A549 (cell line): ENCODE results near the gene AKAP6. TPM values are rescaled to one million over a fixed set of nuclear protein-coding genes. Genes with fewer than 3 reads are reported as not detected.
"Not testable (repeated sequence)": the region's sequence is repeated elsewhere in the genome, so short reads cannot be mapped to it uniquely, and the experiment has no call there.

Source experiments
- ATAC-seq, 2 experiments: fragments of 200-7000 bp in 1 of 2; fragments of >200 bp in 1 of 2; cut with Nextera tagmentation in 1 of 2; cut with Tn5 transposase in 1 of 2; 3 replicates each; pipeline versions ENCODE4 v1.8.0 to v1.9.1; 2018 to 2020; ENCODE audit warnings: mild to moderate bottlenecking in 1 of 2, moderate library complexity in 1 of 2
- CTCF ChIA-PET: fragments of 300-600 bp; sonication (Branson Sonifier 250); formaldehyde crosslinking; extraction: SDS; loops from one replicate; lab custom pipeline; 2021; ENCODE audit warnings: antibody characterized with exemption, inconsistent platforms; lab: Yijun Ruan, JAX
- POLR2A ChIA-PET: fragments of 350-600 bp; formaldehyde crosslinking; extraction: SDS; loops from one replicate; lab custom pipeline; 2021; ENCODE audit warnings: antibody characterized with exemption, inconsistent platforms; lab: Yijun Ruan, JAX
- DNase-seq, 2 experiments: peaks; one replicate each; pipeline versions ENCODE4 v3.0.0 to v3.0.0-alpha.2; 2011 to 2016; ENCODE audit warnings: low read depth in 1 of 2, low spot score in 1 of 2
- FAIRE-seq: peaks from 2 replicates; lab custom pipeline; 2011; peaks lifted over from hg19 to GRCh38; lab: Jason Lieb, UNC
- H3K27ac ChIP-seq, 2 experiments: fragments of >200 bp; sonication (Bioruptor Twin); formaldehyde crosslinking; 3 replicates each; pipeline ENCODE4 v1.5.1; 2016 to 2017
- H3K4me1 ChIP-seq: fragments of >200 bp; sonication (Bioruptor Twin); formaldehyde crosslinking; 3 replicates; pipeline ENCODE4 v1.6.1; 2016
- H3K4me2 ChIP-seq: fragments of >200 bp; sonication (Bioruptor Twin); formaldehyde crosslinking; 3 replicates; pipeline ENCODE4 v1.6.1; 2016
- H3K4me3 ChIP-seq: fragments of >200 bp; sonication (Bioruptor Twin); formaldehyde crosslinking; 3 replicates; pipeline ENCODE4 v1.5.1; 2016
- H3K9me3 ChIP-seq: fragments of >200 bp; sonication (Bioruptor Twin); formaldehyde crosslinking; 3 replicates; pipeline ENCODE4 v1.6.1; 2016
- CBX2 ChIP-seq: fragments of 200-600 bp; sonication (generic); IDR thresholded peaks from 2 replicates; pipeline ENCODE4 v1.6.1; 2016; ENCODE audit warnings: low read depth, mild to moderate bottlenecking, borderline replicate concordance
- CHD2 ChIP-seq: fragments of 150-350 bp; IDR thresholded peaks from 2 replicates; pipeline ENCODE4 v1.6.1; 2014; ENCODE audit warnings: low read length; ENCODE audit not compliant: partially characterized antibody
- CHD4 ChIP-seq: fragments of 200-600 bp; sonication (generic); IDR thresholded peaks from 2 replicates; pipeline ENCODE4 v1.6.1; 2016; ENCODE audit warnings: antibody characterized with exemption, mild to moderate bottlenecking, borderline replicate concordance
- CTCF ChIP-seq: fragments of >200 bp; sonication (Bioruptor Twin); formaldehyde crosslinking; IDR thresholded peaks from 3 replicates; pipeline ENCODE4 v1.5.1; 2016
- EHMT2 ChIP-seq: fragments of 200-600 bp; sonication (generic); IDR thresholded peaks from 2 replicates; pipeline ENCODE4 v1.6.1; 2016; ENCODE audit warnings: antibody characterized with exemption, low read depth, mild to moderate bottlenecking, moderate library complexity
- HES2 ChIP-seq: fragments of >200 bp; sonication (Bioruptor Twin); formaldehyde crosslinking; IDR thresholded peaks from 2 replicates; pipeline ENCODE4 v1.6.1; 2016
- HOXA7 ChIP-seq: fragments of 250-450 bp; sonication (Bioruptor Pico); IDR thresholded peaks from 2 replicates; pipeline ENCODE4 v1.5.0; 2020; ENCODE audit warnings: mild to moderate bottlenecking, moderate library complexity
- HOXB13 ChIP-seq: fragments of 250-450 bp; sonication (Bioruptor Pico); IDR thresholded peaks from 2 replicates; pipeline ENCODE4 v1.5.0; 2020; ENCODE audit warnings: low read depth, mild to moderate bottlenecking, moderate library complexity
- JUN ChIP-seq, 2 experiments: fragments of >200 bp; sonication (Bioruptor Twin); formaldehyde crosslinking; IDR thresholded peaks; 2 replicates in 1 of 2; 3 replicates in 1 of 2; pipeline ENCODE4 v1.6.1; 2016 to 2017
- KDM1A ChIP-seq: fragments of 200-600 bp; sonication (generic); IDR thresholded peaks from 2 replicates; pipeline ENCODE4 v1.6.1; 2016; ENCODE audit warnings: low read depth, mild to moderate bottlenecking
- KDM5A ChIP-seq: fragments of 200-600 bp; sonication (generic); IDR thresholded peaks from 2 replicates; pipeline ENCODE4 v1.6.1; 2016; ENCODE audit warnings: antibody characterized with exemption, mild to moderate bottlenecking
- MAX ChIP-seq: IDR thresholded peaks from 2 replicates; pipeline ENCODE4 v1.6.1; 2012
- NFE2L2 ChIP-seq: fragments of 150-350 bp; conservative IDR thresholded peaks from 2 replicates; pipeline ENCODE4 v1.6.1; 2014; ENCODE audit warnings: low read length
- NR3C1 ChIP-seq: fragments of >200 bp; sonication (Bioruptor Twin); formaldehyde crosslinking; IDR thresholded peaks from 3 replicates; pipeline ENCODE4 v1.6.1; 2017
- POLR2A ChIP-seq: IDR thresholded peaks from 2 replicates; pipeline ENCODE4 v1.6.1; 2012; ENCODE audit warnings: mild to moderate bottlenecking, low read length
- RFX5 ChIP-seq: fragments of 450-650 bp; IDR thresholded peaks from 2 replicates; pipeline ENCODE4 v1.7.1; 2014; ENCODE audit warnings: antibody characterized with exemption, mild to moderate bottlenecking, moderate library complexity
- SMC3 ChIP-seq: fragments of >200 bp; sonication (Bioruptor Twin); formaldehyde crosslinking; IDR thresholded peaks from 3 replicates; pipeline ENCODE4 v1.6.1; 2018; ENCODE audit warnings: inconsistent platforms
- SREBF2 ChIP-seq: fragments of 450-650 bp; IDR thresholded peaks from 2 replicates; pipeline ENCODE4 v1.6.1; 2014; ENCODE audit warnings: mild to moderate bottlenecking, moderate library complexity
- ZC3H11A ChIP-seq: fragments of 450-650 bp; IDR thresholded peaks from 2 replicates; pipeline ENCODE4 v1.6.1; 2014; ENCODE audit warnings: antibody characterized with exemption, mild to moderate bottlenecking
- ZNF302 ChIP-seq: fragments of 250-450 bp; sonication (Bioruptor Pico); IDR thresholded peaks from 2 replicates; pipeline ENCODE4 v1.9.0; 2021; ENCODE audit warnings: inconsistent platforms, mild to moderate bottlenecking, moderate library complexity
- ZSCAN20 ChIP-seq: fragments of 250-450 bp; sonication (Bioruptor Pico); IDR thresholded peaks from 2 replicates; pipeline ENCODE4 v1.8.0; 2022; ENCODE audit warnings: mild to moderate bottlenecking, moderate library complexity
- WGBS: methylation state at CpG from one replicate; pipeline ENCODE4 v1.1.6; 2017; ENCODE audit errors: missing lambda C conversion rate; 5-methylcytosine and 5-hydroxymethylcytosine counted together
- polyA plus RNA-seq, 4 experiments: library from polyadenylated mRNA; depleted of rRNA in 3 of 4; stranded (reverse); fragments of >200 nt; fragmentation: RNase III in 1 of 4; extraction: RNeasy Plus Mini Kit Qiagen cat#74134 plus additional on column Dnase treatment in 1 of 4; gene quantifications; 2 replicates in 3 of 4; 3 replicates in 1 of 4; pipeline ENCODE4 v1.2.3, GENCODE V29; 2011 to 2017

Gene AKAP6
- polyA plus RNA-seq, 2 of the 4 experiments (the other 2 are of a cell fraction): 0.27 to 1.9 TPM

- DNase-seq: no peak
- ChIA-PET POLR2A (no interaction called here), CTCF (no interaction called here)
- H3K4me3 ChIP-seq: no peak overlapping the region
- no peaks in the 10 kb centered on the region for H3K4me1 ChIP-seq
- H3K4me2 ChIP-seq: no peak overlapping the region
- WGBS: 59% methylated on average over 5 of the region's 5 CpGs
- no peaks in the 10 kb centered on the region; the same call in 2 of the 3 replicates for H3K9me3 ChIP-seq
- H3K27ac ChIP-seq: no peak overlapping the region
- no peak for FAIRE-seq
- ATAC-seq: no peak
- TF ChIP-seq HOXA7 (no peak), KDM1A (no peak), ZSCAN20 (CRISPR knock-in tag) (no peak)
These were observed 128.3 kb downstream of the AKAP6 start for GRCh38 chr14:32457213-32457920.

- no peaks in the 10 kb centered on the region; the same call in 2 of the 3 replicates for H3K9me3 ChIP-seq
- ATAC-seq: no peak
- no peak overlapping the region for H3K4me2 ChIP-seq
- FAIRE-seq: no peak
- POLR2A ChIA-PET: no interaction called here
- H3K4me3 ChIP-seq: no peak overlapping the region
- no peaks in the 10 kb centered on the region for H3K4me1 ChIP-seq
- WGBS: 52% methylated on average over 3 of the region's 3 CpGs
- no peak for DNase-seq
- no peak overlapping the region for H3K27ac ChIP-seq
- TF ChIP-seq CTCF (no peak), KDM1A (no peak), CBX2 (no peak), JUN (IDR thresholded peaks at IDR 0.05) (no peak), SMC3 (no peak), MAX (no peak), SREBF2 (no peak), NFE2L2 (no peak)
- TF ChIP-seq, all 56 proteins: peak for 0
- CTCF ChIA-PET: interaction anchor here (1.7 kb wide), 1 partner anchor 101 kb away, joined by 6 read pairs; no protein-coding TSS in a partner anchor
These were observed 129.6 kb downstream of the AKAP6 start for GRCh38 chr14:32458720-32459119.

GRCh38 chr14:32460267-32460666 lies 131.2 kb downstream of the AKAP6 start:
- H3K9me3 ChIP-seq: no peaks in the 10 kb centered on the region; the same call in 2 of the 3 replicates
- H3K27ac ChIP-seq: no peak overlapping the region
- no peaks in the 10 kb centered on the region for H3K4me1 ChIP-seq
- 35% methylated on average over 4 of the region's 4 CpGs for WGBS
- no peak overlapping the region for H3K4me2 ChIP-seq
- no peak overlapping the region for H3K4me3 ChIP-seq
- ChIA-PET CTCF (interaction anchor here (1.0 to 1.7 kb wide), 2 partner anchors 100 to 208 kb away, joined by 3 to 6 read pairs; no protein-coding TSS in a partner anchor), POLR2A (no interaction called here)
- ATAC-seq (no peak), FAIRE-seq (no peak), DNase-seq (no peak)
- TF ChIP-seq HOXB13 (CRISPR knock-in tag) (no peak), EHMT2 (no peak), POLR2A (no peak), ZNF302 (CRISPR knock-in tag) (no peak), CHD2 (no peak), HES2 (no peak), KDM5A (no peak), RFX5 (no peak), CTCF (no peak), MAX (no peak), CHD4 (no peak), ZC3H11A (no peak), NR3C1 (no peak)

GRCh38 chr14:32462553-32462952 lies 133.5 kb downstream of the AKAP6 start:
- H3K4me3 ChIP-seq, H3K9me3 ChIP-seq, ATAC-seq, H3K4me1 ChIP-seq, POLR2A ChIA-PET, H3K27ac ChIP-seq, DNase-seq, FAIRE-seq, H3K4me2 ChIP-seq: not testable (repeated sequence)
- CTCF ChIA-PET: interaction anchor here (1.2 kb wide), 1 partner anchor 207 kb away, joined by 3 read pairs; no protein-coding TSS in a partner anchor
- WGBS: 42% methylated on average over 4 of the region's 4 CpGs
